ENCODE data around the gene PET117. TPM values are rescaled to one million over a fixed set of nuclear protein-coding genes. Genes with fewer than 3 reads are reported as not detected.
"Not testable (repeated sequence)": the region's sequence is repeated elsewhere in the genome, so short reads cannot be mapped to it uniquely, and the experiment has no call there.

The PET117 gene
- total RNA-seq, 1 experiment from 2014 or later: 25.0 TPM

- DNase-seq; H4K8ac ChIP-seq (replicated peaks; ENCODE audit: insufficient read length, low read depth, low read length); H3K4me3 Mint-ChIP-seq; H3K18ac ChIP-seq (ENCODE audit: insufficient read length, low read depth, low read length); H3K9me3 Mint-ChIP-seq; H2AK5ac ChIP-seq (ENCODE audit: insufficient read length, low read length); H3K4ac ChIP-seq (ENCODE audit: low read depth, low read length); H3K56ac ChIP-seq (ENCODE audit: insufficient read length, low read depth, low read length); H4K5ac ChIP-seq (ENCODE audit: insufficient read length, low read depth, low read length); H3K14ac ChIP-seq (ENCODE audit: insufficient read depth, low read length); H4K20me1 ChIP-seq (ENCODE audit: control insufficient read depth, insufficient read depth, insufficient read length); H3K4me2 ChIP-seq (ENCODE audit: insufficient read depth, insufficient read length, low read length); H3K4me1 ChIP-seq (ENCODE audit: insufficient read depth, low read length); H2BK12ac ChIP-seq (ENCODE audit: insufficient read length, low read depth, low read length); H2BK5ac ChIP-seq (ENCODE audit: insufficient read length, low read length); H3K9ac ChIP-seq (ENCODE audit: extremely low read depth, insufficient read length, low read length); H2AFZ ChIP-seq (ENCODE audit: low read length); H3K23me2 ChIP-seq (ENCODE audit: insufficient read length, low read depth, low read length, poor library complexity, severe bottlenecking); H4K91ac ChIP-seq (ENCODE audit: insufficient read length, low read depth, low read length); H3K27ac Mint-ChIP-seq; H3K27me3 Mint-ChIP-seq (ENCODE audit: low read depth); H3K27me3 ChIP-seq (ENCODE audit: insufficient read depth, low read length); H3K9me3 ChIP-seq (ENCODE audit: control insufficient read depth, low read depth, low read length); H3K79me2 ChIP-seq (ENCODE audit: insufficient read depth, low read length); H2BK20ac ChIP-seq (ENCODE audit: low read depth, low read length, poor library complexity, severe bottlenecking); H3K79me1 ChIP-seq (ENCODE audit: insufficient read depth, low read depth, low read length, poor library complexity, severe bottlenecking); H3T11ph ChIP-seq (ENCODE audit: low read length); H3K36me3 Mint-ChIP-seq (ENCODE audit: insufficient read depth in 1 of 3, low read depth in 3 of 3); H3K27ac ChIP-seq (ENCODE audit: insufficient read length, low read depth, low read length); H2BK15ac ChIP-seq (ENCODE audit: low read depth, low read length); H3K23ac ChIP-seq (ENCODE audit: insufficient read length, low read depth, low read length); H2BK120ac ChIP-seq (ENCODE audit: low read depth, low read length, poor library complexity, severe bottlenecking): not testable (repeated sequence)
- no CpG with 5 or more reads among the region's 11 CpGs for WGBS (ENCODE audit: extremely low coverage, insufficient read length, low lambda C conversion rate)
- peaks cover 5 to 13% of the 10 kb centered on the region in 2 experiments; a peak in 3 of 4 replicates for H3K4me1 Mint-ChIP-seq
Observed at GRCh38 chr20:18088841-18089240, 48.8 kb upstream of the PET117 start.
